Caco-2 (cell line): Measurements from ENCODE around the gene IL4I1. TPM values are rescaled to one million over a fixed set of nuclear protein-coding genes. Genes with fewer than 3 reads are reported as not detected.

Source experiments
- BruUV-seq: library from RNA; stranded (reverse); fragments of 400-500 nt; replicated peaks from 2 replicates; lab custom pipeline; 2021; lab: Mats Ljungman, UMichigan
- CTCF ChIA-PET: fragments of 300-600 bp; sonication (Branson Sonifier 250); formaldehyde crosslinking; loops from one replicate; lab custom pipeline; 2022; ENCODE audit warnings: antibody characterized with exemption; lab: Charles Lee
- POLR2A ChIA-PET: fragments of 300-600 bp; sonication (Branson Sonifier 250); formaldehyde crosslinking; loops from one replicate; lab custom pipeline; 2022; ENCODE audit warnings: antibody characterized with exemption; lab: Charles Lee
- DNase-seq, 2 experiments: peaks; one replicate each; pipeline versions ENCODE4 v3.0.0 to v3.0.0-alpha.2; 2020 to 2022
- H3K27me3 ChIP-seq: replicated peaks from 2 replicates; pipeline ENCODE4 v1.6.0; 2011; ENCODE audit warnings: low read length; ENCODE audit not compliant: control insufficient read depth, insufficient read depth
- H3K36me3 ChIP-seq: 2 replicates; pipeline ENCODE4 v1.5.1; 2011; ENCODE audit warnings: low read length; ENCODE audit not compliant: control insufficient read depth, insufficient read depth
- H3K4me1 ChIP-seq: fragments of 250-450 bp; sonication (Bioruptor Pico); 2 replicates; pipeline ENCODE4 v1.5.1; 2020; ENCODE audit warnings: mild to moderate bottlenecking
- H3K4me3 ChIP-seq: 2 replicates; pipeline ENCODE4 v1.5.1; 2011; ENCODE audit warnings: low read depth, mild to moderate bottlenecking, control low read depth, low read length
- H3K9me3 ChIP-seq: fragments of 250-450 bp; sonication (Bioruptor Pico); 2 replicates; pipeline ENCODE4 v1.5.1; 2020; ENCODE audit warnings: mild to moderate bottlenecking, moderate library complexity
- H3K27ac Mint-ChIP-seq: one replicate; pipeline ENCODE4 v1.8.0; 2022; ENCODE audit warnings: mixed read lengths; ENCODE audit not compliant: unreplicated experiment
- H3K27me3 Mint-ChIP-seq: one replicate; pipeline ENCODE4 v1.8.0; 2022; ENCODE audit warnings: mixed read lengths; ENCODE audit not compliant: insufficient read depth, unreplicated experiment
- H3K36me3 Mint-ChIP-seq: one replicate; pipeline ENCODE4 v1.8.0; 2022; ENCODE audit warnings: mild to moderate bottlenecking, mixed read lengths; ENCODE audit not compliant: insufficient read depth, unreplicated experiment
- H3K4me1 Mint-ChIP-seq: one replicate; pipeline ENCODE4 v1.8.0; 2022; ENCODE audit warnings: low read depth, mixed read lengths; ENCODE audit not compliant: unreplicated experiment
- H3K4me3 Mint-ChIP-seq: one replicate; pipeline ENCODE4 v1.8.0; 2022; ENCODE audit warnings: mild to moderate bottlenecking, moderate library complexity, mixed read lengths; ENCODE audit not compliant: unreplicated experiment
- H3K9me3 Mint-ChIP-seq: one replicate; pipeline ENCODE4 v1.8.0; 2022; ENCODE audit warnings: mixed read lengths; ENCODE audit not compliant: unreplicated experiment
- CTCF ChIP-seq, 2 experiments: fragments of 200-600 bp in 1 of 2; IDR thresholded peaks; 1 replicate in 1 of 2; 2 replicates in 1 of 2; pipeline versions ENCODE4 v1.5.1 to v1.8.0; 2011 to 2022; ENCODE audit warnings: antibody characterized with exemption in 1 of 2, control low read depth in 1 of 2, inconsistent platforms in 1 of 2, low read depth in 1 of 2, low read length in 1 of 2, mild to moderate bottlenecking in 1 of 2, moderate library complexity in 1 of 2; ENCODE audit not compliant: insufficient read depth in 1 of 2, severe bottlenecking in 1 of 2, unreplicated experiment in 1 of 2
- intact Hi-C: fragments of 100-400 bp; cut with micrococcal nuclease; formaldehyde crosslinking; loops from one replicate; pipeline ENCODE4 v1.10.0; 2022; ENCODE audit not compliant: unreplicated experiment
- total RNA-seq: library from RNA; stranded (reverse); gene quantifications from 2 replicates; pipeline ENCODE4 v1.2.3, GENCODE V29; 2022

The IL4I1 gene
- total RNA-seq, 1 experiment from 2014 or later: 0.61 TPM

GRCh38 chr19:49924004-49924880, 27.6 kb upstream of the IL4I1 start:
- peaks cover 7% of the 10 kb centered on the region for H3K36me3 ChIP-seq
- Mint-ChIP-seq H3K27me3 (no peaks in the 10 kb centered on the region), H3K27ac (peak overlapping the region; percentile 90), H3K36me3 (peaks cover 98% of the 10 kb centered on the region), H3K4me3 (no peak overlapping the region), H3K9me3 (no peaks in the 10 kb centered on the region), H3K4me1 (peaks cover 6% of the 10 kb centered on the region)
- peaks cover 9% of the 10 kb centered on the region for H3K4me1 ChIP-seq
- no peaks in the 10 kb centered on the region for H3K9me3 ChIP-seq
- intact Hi-C loops: no loop called here
- ChIA-PET POLR2A (no interaction called here), CTCF (no interaction called here)
- TF ChIP-seq CTCF (IDR thresholded peaks at IDR 0.05; ENCODE audit: insufficient read depth in 1 of 2, low read depth in 1 of 2, low read length in 1 of 2, severe bottlenecking in 1 of 2, unreplicated experiment in 1 of 2): no peak
- H3K4me3 ChIP-seq: no peak overlapping the region
- peak in 1 of 2 experiments; percentile 53 for DNase-seq
- BruUV-seq: no TSS peak
- H3K27me3 ChIP-seq: no peaks in the 10 kb centered on the region

- peaks cover 9% of the 10 kb centered on the region for H3K36me3 ChIP-seq
- no peak overlapping the region for H3K4me3 ChIP-seq
- Mint-ChIP-seq H3K4me1 (peaks cover 6% of the 10 kb centered on the region), H3K27me3 (no peaks in the 10 kb centered on the region), H3K36me3 (peaks cover 96% of the 10 kb centered on the region), H3K9me3 (no peaks in the 10 kb centered on the region), H3K4me3 (no peak overlapping the region), H3K27ac (peak overlapping the region; percentile 90)
- H3K4me1 ChIP-seq: peaks cover 9% of the 10 kb centered on the region
- H3K9me3 ChIP-seq: no peaks in the 10 kb centered on the region
- ChIA-PET POLR2A (no interaction called here), CTCF (no interaction called here)
- no TSS peak for BruUV-seq
- DNase-seq: no peak
- no peaks in the 10 kb centered on the region for H3K27me3 ChIP-seq
- intact Hi-C loops: no loop called here
- TF ChIP-seq CTCF (IDR thresholded peaks at IDR 0.05; ENCODE audit: insufficient read depth in 1 of 2, low read depth in 1 of 2, low read length in 1 of 2, severe bottlenecking in 1 of 2, unreplicated experiment in 1 of 2): no peak
Observed at GRCh38 chr19:49923055-49924003, 26.6 kb upstream of the IL4I1 start.
